Fibroblast of skin of back (primary cell): ENCODE results near the gene REEP1.
"Not testable (repeated sequence)": the region's sequence is repeated elsewhere in the genome, so short reads cannot be mapped to it uniquely, and the experiment has no call there.

Experiments used
- DNase-seq: peaks from one replicate; pipeline ENCODE4 v3.0.0-alpha.2; 2013

The REEP1 gene

GRCh38 chr2:86281066-86281700 lies 56.2 kb downstream of the REEP1 start:
- DNase-seq: no peak

GRCh38 chr2:86280191-86280667 lies 57.2 kb downstream of the REEP1 start:
- peak; percentile 6 for DNase-seq

GRCh38 chr2:86275962-86276361 lies 61.5 kb downstream of the REEP1 start:
- DNase-seq: no peak

- no peak for DNase-seq
These were observed 62.0 kb downstream of the REEP1 start for GRCh38 chr2:86275384-86275799.

GRCh38 chr2:86274918-86275275 lies 62.5 kb downstream of the REEP1 start:
- no peak for DNase-seq

- DNase-seq: peak; percentile 71
These were observed 63.0 kb downstream of the REEP1 start for GRCh38 chr2:86274265-86274917.

- DNase-seq: no peak
These were observed 65.3 kb downstream of the REEP1 start for GRCh38 chr2:86272111-86272510.

GRCh38 chr2:86271248-86271647 lies 66.2 kb downstream of the REEP1 start:
- no peak for DNase-seq

GRCh38 chr2:86263956-86264355 lies 73.5 kb downstream of the REEP1 start:
- DNase-seq: no peak

GRCh38 chr2:86260978-86261377 lies 76.4 kb downstream of the REEP1 start:
- DNase-seq: no peak

GRCh38 chr2:86258106-86258505 lies 79.3 kb downstream of the REEP1 start:
- no peak for DNase-seq

GRCh38 chr2:86256982-86257381 lies 80.4 kb downstream of the REEP1 start:
- no peak for DNase-seq

GRCh38 chr2:86256300-86256699 lies 81.1 kb downstream of the REEP1 start:
- DNase-seq: no peak

GRCh38 chr2:86254576-86255538 lies 82.6 kb downstream of the REEP1 start:
- no peak for DNase-seq

- DNase-seq: no peak
These were observed 84.0 kb downstream of the REEP1 start for GRCh38 chr2:86253424-86253823.

GRCh38 chr2:86251840-86252266 lies 85.6 kb downstream of the REEP1 start:
- no peak for DNase-seq

- peak; percentile 39 for DNase-seq
These were observed 87.6 kb downstream of the REEP1 start for GRCh38 chr2:86249579-86250391.

- DNase-seq: no peak
These were observed 88.2 kb downstream of the REEP1 start for GRCh38 chr2:86249176-86249575.

GRCh38 chr2:86245222-86245621 lies 92.2 kb downstream of the REEP1 start:
- not testable (repeated sequence) for DNase-seq

GRCh38 chr2:86244781-86245180 lies 92.6 kb downstream of the REEP1 start:
- not testable (repeated sequence) for DNase-seq

- DNase-seq: no peak
These were observed 93.3 kb downstream of the REEP1 start for GRCh38 chr2:86243950-86244733.
